BJ (cell line): Measurements from ENCODE around the gene AMPD2. TPM values are rescaled to one million over a fixed set of nuclear protein-coding genes. Genes with fewer than 3 reads are reported as not detected.

Source experiments
- CTCF ChIA-PET: fragments of 350-600 bp; formaldehyde crosslinking; extraction: SDS; loops from one replicate; lab custom pipeline; 2021; ENCODE audit warnings: antibody characterized with exemption, inconsistent platforms; lab: Yijun Ruan, JAX
- POLR2A ChIA-PET: fragments of 300-600 bp; sonication (Branson Sonifier 250); formaldehyde crosslinking; extraction: SDS; loops from one replicate; lab custom pipeline; 2021; ENCODE audit warnings: antibody characterized with exemption; lab: Charles Lee
- DNase-seq: peaks from one replicate; pipeline ENCODE4 v3.0.0-alpha.2; 2011; ENCODE audit warnings: low read depth
- H3K27me3 ChIP-seq: 2 replicates; pipeline ENCODE4 v1.6.0; 2011; ENCODE audit warnings: low read length; ENCODE audit not compliant: control insufficient read depth, insufficient read depth
- H3K36me3 ChIP-seq: 2 replicates; pipeline ENCODE4 v1.5.1; 2011; ENCODE audit warnings: low read length; ENCODE audit not compliant: control insufficient read depth, insufficient read depth
- H3K4me3 ChIP-seq: 2 replicates; pipeline ENCODE4 v1.5.1; 2011; ENCODE audit warnings: low read depth, mild to moderate bottlenecking, control low read depth, low read length
- polyA plus RNA-seq: library from polyadenylated mRNA; depleted of rRNA; stranded (reverse); fragments of >200 nt; gene quantifications from 2 replicates; pipeline ENCODE4 v1.2.3, GENCODE V29; 2011
- TF ChIP-seq, protein P1 (sequence below): IDR thresholded peaks from 2 replicates; pipeline ENCODE4 v1.5.1; 2011; ENCODE audit warnings: low read depth, mild to moderate bottlenecking, control low read depth, inconsistent platforms, low read length, moderate library complexity; ENCODE audit not compliant: insufficient read depth

AMPD2 gene
- polyA plus RNA-seq, 1 experiment = 86.9 TPM

DNA sequence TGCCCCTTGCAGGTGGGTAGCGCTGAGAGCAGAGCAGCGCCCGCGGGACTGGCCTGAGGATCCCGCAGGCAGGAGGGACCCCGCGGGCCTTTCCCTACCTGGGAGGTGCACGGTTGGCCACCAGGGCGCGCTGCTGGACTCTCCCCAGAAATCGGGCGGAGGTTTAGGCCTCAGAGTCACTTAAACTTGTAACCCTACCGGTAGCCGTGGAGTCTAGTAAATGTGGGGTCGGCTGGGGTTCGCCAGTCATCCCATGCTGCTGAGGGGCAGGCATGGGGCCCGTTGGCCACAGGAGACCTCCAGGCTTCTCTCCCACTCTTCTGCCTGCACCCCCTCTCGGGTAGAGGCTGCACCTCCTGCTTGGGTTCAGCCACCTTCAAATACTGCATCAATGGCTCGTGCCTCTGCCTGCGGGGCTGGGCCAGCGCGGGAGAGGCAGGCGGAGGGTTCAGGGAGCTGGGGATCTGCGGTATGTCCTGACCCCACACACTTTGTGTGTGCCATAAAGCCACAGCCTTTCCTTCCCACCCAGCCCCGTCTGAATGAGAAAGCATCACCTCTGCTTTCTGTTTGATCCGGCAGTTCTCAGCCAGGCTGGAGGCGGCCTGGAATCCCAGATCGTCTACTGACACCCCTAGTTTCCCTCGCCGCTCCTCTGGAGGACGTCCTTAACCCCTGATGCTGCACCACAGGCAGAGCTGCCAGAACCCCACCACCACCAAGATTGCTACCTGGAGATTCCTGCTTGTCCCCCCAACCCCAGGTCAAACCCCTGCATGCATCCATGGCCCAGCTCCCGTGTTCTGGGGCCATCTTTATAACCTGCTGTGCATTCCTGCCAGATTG is 24.0 kb downstream of the AMPD2 start:
- no peak overlapping the region for H3K4me3 ChIP-seq
- POLR2A ChIA-PET = no interaction called here
- H3K36me3 ChIP-seq = no peaks in the 10 kb centered on the region
- CTCF ChIA-PET = interaction anchor here (0.7 to 11.8 kb wide), 13 partner anchors 10 to 340 kb away, joined by 3 to 288 read pairs (median 4); partner anchors contain the start of genes AHCYL1, AMPD2, GNAI3 and GNAT2
- H3K27me3 ChIP-seq = no peaks in the 10 kb centered on the region
- no peak for DNase-seq
- TF ChIP-seq, protein P1, sequence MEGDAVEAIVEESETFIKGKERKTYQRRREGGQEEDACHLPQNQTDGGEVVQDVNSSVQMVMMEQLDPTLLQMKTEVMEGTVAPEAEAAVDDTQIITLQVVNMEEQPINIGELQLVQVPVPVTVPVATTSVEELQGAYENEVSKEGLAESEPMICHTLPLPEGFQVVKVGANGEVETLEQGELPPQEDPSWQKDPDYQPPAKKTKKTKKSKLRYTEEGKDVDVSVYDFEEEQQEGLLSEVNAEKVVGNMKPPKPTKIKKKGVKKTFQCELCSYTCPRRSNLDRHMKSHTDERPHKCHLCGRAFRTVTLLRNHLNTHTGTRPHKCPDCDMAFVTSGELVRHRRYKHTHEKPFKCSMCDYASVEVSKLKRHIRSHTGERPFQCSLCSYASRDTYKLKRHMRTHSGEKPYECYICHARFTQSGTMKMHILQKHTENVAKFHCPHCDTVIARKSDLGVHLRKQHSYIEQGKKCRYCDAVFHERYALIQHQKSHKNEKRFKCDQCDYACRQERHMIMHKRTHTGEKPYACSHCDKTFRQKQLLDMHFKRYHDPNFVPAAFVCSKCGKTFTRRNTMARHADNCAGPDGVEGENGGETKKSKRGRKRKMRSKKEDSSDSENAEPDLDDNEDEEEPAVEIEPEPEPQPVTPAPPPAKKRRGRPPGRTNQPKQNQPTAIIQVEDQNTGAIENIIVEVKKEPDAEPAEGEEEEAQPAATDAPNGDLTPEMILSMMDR = peak; percentile 85

DNA sequence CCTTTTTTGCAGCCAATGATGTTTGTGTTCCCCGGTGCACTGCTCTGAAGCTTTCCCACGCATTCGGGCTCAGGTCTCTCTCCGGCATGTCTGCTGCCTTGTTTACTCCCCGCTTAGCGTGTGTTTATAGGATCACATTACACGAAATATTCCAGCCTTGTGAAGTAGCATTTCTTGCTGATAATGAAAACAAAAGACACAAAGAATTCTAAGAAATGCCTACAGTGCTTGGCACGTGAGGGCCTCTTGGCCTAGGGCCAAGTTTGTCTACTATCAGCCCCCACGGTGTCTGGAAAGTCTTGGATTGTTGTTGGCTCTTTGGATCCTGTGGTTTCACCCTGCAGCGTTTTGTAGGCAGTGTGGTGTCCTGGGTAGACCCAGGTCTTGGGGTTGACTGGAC is 25.0 kb downstream of the AMPD2 start:
- Histone ChIP-seq H3K36me3 (no peaks in the 10 kb centered on the region), H3K4me3 (no peak overlapping the region), H3K27me3 (no peaks in the 10 kb centered on the region)
- no peak for DNase-seq
- ChIA-PET POLR2A (no interaction called here), CTCF (interaction anchor here (0.7 to 10.7 kb wide), 2 partner anchors 32 to 128 kb away, joined by 3 to 288 read pairs; no protein-coding TSS in a partner anchor)
- TF ChIP-seq, protein P1 = no peak

DNA sequence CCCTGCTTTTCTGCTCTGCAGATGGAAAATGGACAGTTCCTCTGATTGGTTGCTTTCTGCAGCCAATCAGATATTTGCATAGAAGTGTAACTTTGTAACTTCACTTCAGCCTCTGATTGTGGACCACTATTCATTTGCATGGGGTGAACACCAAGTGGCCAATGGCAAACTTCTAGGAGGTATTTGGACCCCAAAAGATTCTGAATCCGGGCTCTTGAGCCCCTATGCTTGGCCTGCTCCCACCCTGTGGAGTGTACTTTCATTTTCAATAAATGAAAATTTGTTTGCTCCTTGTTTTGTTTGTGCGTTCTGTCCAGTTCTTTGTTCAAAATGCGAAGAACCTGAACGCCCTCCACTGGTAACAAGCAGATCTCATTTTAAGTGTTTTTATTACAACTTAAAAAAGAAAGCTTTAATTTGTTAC is 29.9 kb downstream of the AMPD2 start:
- TF ChIP-seq, protein P1 = peak; percentile 60
- Histone ChIP-seq H3K27me3 (peaks cover 2% of the 10 kb centered on the region; the same call in 1 of the 2 replicates), H3K4me3 (peak overlapping the region; percentile 34), H3K36me3 (no peaks in the 10 kb centered on the region)
- no peak for DNase-seq
- CTCF ChIA-PET = interaction anchor here (0.7 to 10.9 kb wide), 22 partner anchors 9 to 336 kb away, joined by 3 to 210 read pairs (median 5); partner anchors contain the start of genes AHCYL1, GNAI3 and GPR61
- POLR2A ChIA-PET = no interaction called here

DNA sequence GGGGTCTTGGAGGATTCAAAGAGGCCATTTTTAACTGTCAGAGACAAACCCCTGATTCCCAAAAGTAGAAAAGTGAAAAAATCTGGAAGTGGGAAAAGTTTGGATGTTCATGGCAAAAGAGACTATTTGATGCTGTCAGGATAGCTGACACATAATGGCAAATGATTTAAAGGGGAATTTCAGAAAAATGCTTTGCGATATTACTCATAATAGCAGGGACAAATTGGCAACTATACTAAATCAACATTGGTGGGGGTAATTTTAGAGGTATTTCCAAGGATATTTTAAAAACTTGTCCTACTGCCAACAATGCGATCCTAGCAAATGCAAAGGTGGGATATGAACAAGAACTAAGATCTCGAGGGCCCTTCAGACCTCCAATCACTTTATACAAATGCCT is 31.0 kb downstream of the AMPD2 start:
- ChIA-PET CTCF (interaction anchor here (0.6 to 10.9 kb wide), 15 partner anchors 7 to 334 kb away, joined by 3 to 210 read pairs (median 8); partner anchors contain the start of genes AHCYL1, GNAI3 and GPR61), POLR2A (interaction anchor here (0.9 kb wide), 1 partner anchor 105 kb away, joined by 3 read pairs; no protein-coding TSS in a partner anchor)
- Histone ChIP-seq H3K36me3 (no peaks in the 10 kb centered on the region), H3K27me3 (peaks cover 2% of the 10 kb centered on the region; the same call in 1 of the 2 replicates), H3K4me3 (no peak overlapping the region)
- TF ChIP-seq, protein P1 = no peak
- DNase-seq = no peak

DNA sequence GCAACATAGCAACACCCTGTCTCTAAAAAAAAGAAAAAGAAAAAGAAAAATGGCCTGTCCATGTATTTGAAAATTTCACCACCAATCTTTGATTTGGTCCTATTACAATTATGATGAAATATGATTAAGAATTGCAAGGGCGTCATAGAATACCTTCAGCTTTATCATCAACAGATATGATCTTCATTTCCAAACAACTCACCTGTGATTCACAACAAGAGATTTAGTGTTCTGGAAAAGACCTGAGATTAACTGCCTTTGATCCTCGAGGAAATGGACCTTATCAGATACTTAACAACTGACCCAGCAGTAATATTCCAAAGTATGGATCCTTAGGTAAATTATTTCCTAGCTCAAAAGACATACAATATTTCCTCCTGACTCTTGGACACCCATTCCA is 32.8 kb downstream of the AMPD2 start:
- H3K4me3 ChIP-seq = no peak overlapping the region
- POLR2A ChIA-PET = no interaction called here
- DNase-seq = no peak
- TF ChIP-seq, protein P1 = no peak
- H3K36me3 ChIP-seq = no peaks in the 10 kb centered on the region
- CTCF ChIA-PET = interaction anchor here (0.7 to 10.9 kb wide), 7 partner anchors 10 to 435 kb away, joined by 3 to 210 read pairs (median 23); partner anchors contain the start of genes AHCYL1 and GNAI3
- H3K27me3 ChIP-seq = peaks cover 2% of the 10 kb centered on the region; the same call in 1 of the 2 replicates
